Adrenal gland (tissue), 12 donors: ENCODE data around the gene FOXI1. TPM values are rescaled to one million over a fixed set of nuclear protein-coding genes. Genes with fewer than 3 reads are reported as not detected.
A peak's percentile ranks its signal among the peaks of the same experiment; 100 is the strongest.

ENCODE experiments used
- DNase-seq, 7 donors: peaks; one replicate each; pipeline ENCODE4 v3.0.0-alpha.2; 2019 to 2020
- H3K27ac ChIP-seq, 5 donors: fragments of 200-600 bp; sonication (generic) in 4 of 5; 1 replicate in 3 of 5; 2 replicates in 2 of 5; pipeline versions ENCODE4 v1.5.1 to v1.8.0; 2016 to 2020; ENCODE audit warnings: mild to moderate bottlenecking in 1 of 5
- H3K27me3 ChIP-seq: fragments of 200-600 bp; 2 replicates; pipeline ENCODE4 v1.8.0; 2021
- H3K36me3 ChIP-seq, 2 donors: fragments of 200-600 bp; replicated peaks in 1 of 2; 1 replicate in 1 of 2; 2 replicates in 1 of 2; pipeline versions ENCODE4 v1.5.1 to v1.8.0; 2018 to 2022
- H3K4me1 ChIP-seq, 2 donors: fragments of 200-600 bp; replicated peaks in 1 of 2; 1 replicate in 1 of 2; 2 replicates in 1 of 2; pipeline versions ENCODE4 v1.5.1 to v1.8.0; 2018 to 2021
- H3K4me3 ChIP-seq, 4 donors: fragments of 200-600 bp; sonication (generic) in 3 of 4; one replicate each; pipeline ENCODE4 v1.5.1; 2016 to 2018
- H3K9me3 ChIP-seq, 3 donors: fragments of 200-600 bp; sonication (generic) in 1 of 3; replicated peaks in 1 of 3; 1 replicate in 2 of 3; 2 replicates in 1 of 3; pipeline versions ENCODE4 v1.5.1 to v1.8.0; 2016 to 2021
- POLR2A ChIP-seq, 2 donors: fragments of 450-650 bp; IDR thresholded peaks; one replicate each; pipeline ENCODE4 v1.6.1; 2017; ENCODE audit warnings: antibody characterized with exemption in 2 of 2, mild to moderate bottlenecking in 2 of 2, moderate library complexity in 1 of 2
- WGBS, 4 donors: extraction: QIAGEN DNeasy Blood & Tissue Kit in 2 of 4; methylation state at CpG; one replicate each; pipeline versions ENCODE4 v1.1.5 to v1.1.7; 2013 to 2017; 5-methylcytosine and 5-hydroxymethylcytosine counted together
- intact Hi-C, 2 donors: fragments of 100-400 bp; cut with DNase I; formaldehyde crosslinking; loops; one replicate each; pipeline versions ENCODE4 v1.14.1 to v1.15.0; 2022 to 2023
- polyA plus RNA-seq, 3 donors: library from polyadenylated mRNA; stranded (reverse); fragments of 200-250 nt in 2 of 3; fragments of 350-450 nt in 1 of 3; fragmentation: Illumina TruSeq in 1 of 3; extraction: RNeasy Lipid Tissue Mini Kit (QIAGEN cat#74804) in 1 of 3; gene quantifications; one replicate each; pipeline ENCODE4 v1.2.3, GENCODE V29; 2013 to 2014
- total RNA-seq, 9 donors: library from RNA; depleted of rRNA in 4 of 9; stranded (reverse); fragments of >200 nt in 4 of 9; fragments of 120-200 nt in 1 of 9; fragmentation: NEBNext Ultra II Directional in 1 of 9; extraction: Animal tissue kit (Norgen Biotek cat#: 25700) in 1 of 9; gene quantifications; one replicate each; pipeline versions ENCODE4 v1.1.0 to v1.2.4, GENCODE V29; 2013 to 2023
- TF ChIP-seq, protein P1 (sequence below), 6 experiments: fragments of 450-650 bp in 4 of 6; fragments of 200-600 bp in 2 of 6; sonication (generic) in 1 of 6; IDR thresholded peaks; 1 replicate in 5 of 6; 2 replicates in 1 of 6; pipeline versions ENCODE4 v1.5.1 to v1.8.0; 2016 to 2021; ENCODE audit warnings: antibody characterized with exemption in 6 of 6, mild to moderate bottlenecking in 2 of 6, moderate library complexity in 1 of 6
- donor health status: healthy with polysubstance abuse.
- donor health status: Bipolar disorder and iron deficiency.
- donor health status: DM: yes; HTN: yes; CAD: no.
- donor health status: DM: no; HTN: no; CAD: no.
- donor health status: DM: no; HTN: no; CAD: no.
- donor health status: DM: yes; HTN: yes; CAD: no.

Gene FOXI1
- total and polyA plus RNA-seq, 12 donors, result not detected

DNA sequence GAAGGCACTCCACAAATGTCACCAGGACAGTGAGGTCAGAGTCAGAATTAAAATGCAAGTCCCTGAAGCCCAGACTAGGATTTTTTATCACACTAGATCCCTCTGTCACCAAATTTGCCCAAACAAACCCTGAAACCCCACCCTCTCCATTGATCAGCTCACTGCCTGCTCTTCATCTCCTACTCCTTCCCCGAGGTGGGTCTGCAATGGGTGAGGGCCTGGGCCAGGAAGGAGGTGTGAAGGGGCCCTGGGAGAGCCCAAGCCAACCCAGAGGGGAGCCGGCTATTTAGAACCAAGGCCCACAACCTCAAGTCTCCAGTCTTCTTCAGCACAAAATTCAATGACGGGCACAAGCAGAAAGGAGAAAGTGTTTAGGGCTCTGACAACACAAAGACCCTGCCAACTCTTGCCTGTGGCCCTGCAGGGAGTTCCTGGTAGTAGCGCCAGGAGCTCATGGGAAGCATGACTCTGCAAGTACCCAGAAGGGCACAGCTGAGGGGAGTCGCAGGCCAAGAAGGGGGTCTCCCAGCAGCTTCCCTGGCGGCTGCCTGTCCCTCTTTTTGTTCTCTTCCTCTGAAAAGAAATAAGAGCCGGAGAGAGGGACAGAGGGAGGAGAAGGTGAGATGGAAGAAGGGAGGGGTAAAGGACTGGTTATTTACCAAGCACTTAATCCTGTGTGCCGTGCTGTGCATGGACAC, 5.5 kb downstream of the FOXI1 start:
- TF ChIP-seq, protein P1, sequence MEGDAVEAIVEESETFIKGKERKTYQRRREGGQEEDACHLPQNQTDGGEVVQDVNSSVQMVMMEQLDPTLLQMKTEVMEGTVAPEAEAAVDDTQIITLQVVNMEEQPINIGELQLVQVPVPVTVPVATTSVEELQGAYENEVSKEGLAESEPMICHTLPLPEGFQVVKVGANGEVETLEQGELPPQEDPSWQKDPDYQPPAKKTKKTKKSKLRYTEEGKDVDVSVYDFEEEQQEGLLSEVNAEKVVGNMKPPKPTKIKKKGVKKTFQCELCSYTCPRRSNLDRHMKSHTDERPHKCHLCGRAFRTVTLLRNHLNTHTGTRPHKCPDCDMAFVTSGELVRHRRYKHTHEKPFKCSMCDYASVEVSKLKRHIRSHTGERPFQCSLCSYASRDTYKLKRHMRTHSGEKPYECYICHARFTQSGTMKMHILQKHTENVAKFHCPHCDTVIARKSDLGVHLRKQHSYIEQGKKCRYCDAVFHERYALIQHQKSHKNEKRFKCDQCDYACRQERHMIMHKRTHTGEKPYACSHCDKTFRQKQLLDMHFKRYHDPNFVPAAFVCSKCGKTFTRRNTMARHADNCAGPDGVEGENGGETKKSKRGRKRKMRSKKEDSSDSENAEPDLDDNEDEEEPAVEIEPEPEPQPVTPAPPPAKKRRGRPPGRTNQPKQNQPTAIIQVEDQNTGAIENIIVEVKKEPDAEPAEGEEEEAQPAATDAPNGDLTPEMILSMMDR (IDR thresholded peaks at IDR 0.05), result no peak
- no peak for TF ChIP-seq POLR2A (IDR thresholded peaks at IDR 0.05)
- Histone ChIP-seq H3K27me3 (no peaks in the 10 kb centered on the region), H3K9me3 (no peaks in the 10 kb centered on the region), H3K4me3 (no peak overlapping the region), H3K4me1 (no peaks in the 10 kb centered on the region), H3K27ac (no peak overlapping the region), H3K36me3 (no peaks in the 10 kb centered on the region)
- intact Hi-C loops, result no loop called here
- DNase-seq, result peak in 1 of 7 donors; percentile 21
- WGBS, 4 donors, result 73 to 85% (median 78%) methylated on average over 6 to 8 of the region's 8 CpGs

DNA sequence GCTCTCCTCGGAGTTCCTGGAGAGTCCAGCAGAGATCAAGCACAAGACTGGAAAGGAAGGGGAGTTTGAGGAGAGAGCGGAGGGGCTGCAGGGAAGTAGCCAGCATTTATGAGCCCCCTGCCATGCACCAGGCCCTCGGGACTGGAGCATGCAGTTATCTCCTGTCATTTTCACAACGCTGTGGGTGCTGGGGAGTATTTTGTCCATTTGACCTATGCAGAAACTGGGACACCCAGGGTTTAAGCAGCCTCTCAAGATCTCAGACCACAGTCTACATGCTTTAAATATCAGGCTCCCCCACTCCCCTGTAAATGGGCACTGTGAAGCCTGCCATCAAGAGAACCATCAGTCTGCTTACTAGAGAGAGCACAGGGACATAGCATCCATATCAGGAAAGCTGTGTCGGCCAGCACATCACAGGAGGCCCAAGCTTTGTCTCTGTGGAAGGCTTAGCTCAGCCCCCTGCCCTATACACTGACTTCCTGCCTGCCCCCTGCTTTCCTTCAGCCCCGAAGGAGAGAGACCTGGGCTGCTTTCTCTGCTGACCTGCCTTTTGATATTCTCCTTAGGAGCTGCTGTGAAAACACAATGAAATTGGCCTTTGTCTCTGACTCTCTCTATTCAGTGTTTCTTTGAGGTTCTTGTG, 7.3 kb downstream of the FOXI1 start:
- intact Hi-C loops, result no loop called here
- H3K4me3 ChIP-seq, result no peak overlapping the region
- H3K27me3 ChIP-seq, result no peaks in the 10 kb centered on the region
- TF ChIP-seq, protein P1 (IDR thresholded peaks at IDR 0.05), result no peak
- no peak for TF ChIP-seq POLR2A (IDR thresholded peaks at IDR 0.05)
- WGBS, 4 donors, result 70 to 81% (median 75%) methylated on average over 6 of the region's 6 CpGs
- H3K27ac ChIP-seq, result no peak overlapping the region
- no peaks in the 10 kb centered on the region for H3K9me3 ChIP-seq
- DNase-seq, result peak in 1 of 7 donors; percentile 4
- H3K4me1 ChIP-seq, result no peaks in the 10 kb centered on the region
- no peaks in the 10 kb centered on the region for H3K36me3 ChIP-seq

DNA sequence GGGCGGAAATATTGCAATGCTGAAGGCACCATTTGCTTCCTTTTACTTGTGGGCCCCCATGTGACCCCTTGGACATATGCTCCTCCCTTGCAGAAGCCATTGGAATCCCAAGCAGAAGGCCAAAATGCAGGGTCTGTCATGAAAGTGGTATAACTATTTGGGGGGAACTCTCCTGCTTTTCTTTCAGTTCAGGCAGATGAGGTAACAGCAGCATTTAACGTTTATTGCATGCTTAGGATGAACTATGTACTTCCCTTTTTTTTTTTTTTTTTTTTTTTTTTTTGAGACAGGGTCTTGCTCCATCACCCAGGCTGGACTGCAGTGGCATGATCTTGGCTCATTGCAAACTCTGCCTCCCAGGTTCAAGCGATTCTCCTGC, 7.8 kb downstream of the FOXI1 start:
- TF ChIP-seq, protein P1 (IDR thresholded peaks at IDR 0.05), result no peak
- no peak for TF ChIP-seq POLR2A (IDR thresholded peaks at IDR 0.05)
- peak in 1 of 7 donors; percentile 2 for DNase-seq
- no peaks in the 10 kb centered on the region for H3K4me1 ChIP-seq
- intact Hi-C loops, result no loop called here
- no peaks in the 10 kb centered on the region for H3K36me3 ChIP-seq
- no peak overlapping the region for H3K27ac ChIP-seq
- no peak overlapping the region for H3K4me3 ChIP-seq
- no peaks in the 10 kb centered on the region for H3K27me3 ChIP-seq
- WGBS, 4 donors, result 65 to 83% (median 71%) methylated on average over 3 of the region's 3 CpGs
- H3K9me3 ChIP-seq, result no peaks in the 10 kb centered on the region

DNA sequence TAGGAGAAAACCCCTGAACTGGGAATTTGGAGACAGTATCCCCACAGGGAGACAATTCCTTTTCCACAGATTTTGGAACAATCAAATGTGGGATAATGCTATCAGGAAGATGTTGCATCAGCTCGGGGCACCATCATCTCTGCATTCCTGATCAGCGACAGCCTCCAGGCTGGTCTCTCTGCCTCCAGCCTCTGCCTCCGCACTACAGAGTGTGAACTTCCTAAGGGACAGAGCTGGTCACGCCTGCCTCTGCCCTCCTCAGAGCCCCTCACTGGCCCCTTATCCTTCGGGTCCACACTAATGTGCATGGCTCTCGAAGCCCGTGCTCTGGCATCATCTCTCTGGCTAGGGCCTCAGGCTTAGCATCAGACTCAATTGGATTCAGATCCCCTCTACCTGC, 8.6 kb downstream of the FOXI1 start:
- TF ChIP-seq, protein P1 (IDR thresholded peaks at IDR 0.05), result no peak
- no peaks in the 10 kb centered on the region for H3K36me3 ChIP-seq
- intact Hi-C loops, result loop anchor here in 1 of 2 donors (2.0 kb wide), 1 partner anchor 31 kb away; no protein-coding TSS in a partner anchor
- 74 to 83% (median 78%) methylated on average over 6 to 7 of the region's 7 CpGs for WGBS, 4 donors
- no peaks in the 10 kb centered on the region for H3K9me3 ChIP-seq
- H3K27ac ChIP-seq, result no peak overlapping the region
- no peaks in the 10 kb centered on the region for H3K27me3 ChIP-seq
- no peak overlapping the region for H3K4me3 ChIP-seq
- H3K4me1 ChIP-seq, result no peaks in the 10 kb centered on the region
- DNase-seq, result no peak
